ENCODE results near the gene TNFRSF1B. TPM values are rescaled to one million over a fixed set of nuclear protein-coding genes. Genes with fewer than 3 reads are reported as not detected.

TNFRSF1B gene
- 13.7 TPM for total RNA-seq
- long read RNA-seq, transcript TNFRSF1B-201 (10 exons, 3,683 nt) = major isoform, 29 of 36 reads
- long read RNA-seq, partial matches to known transcripts = 7 of 36 reads
- long read RNA-seq, other reads (novel, unspliced or antisense) = 0 of 36 reads

DNA sequence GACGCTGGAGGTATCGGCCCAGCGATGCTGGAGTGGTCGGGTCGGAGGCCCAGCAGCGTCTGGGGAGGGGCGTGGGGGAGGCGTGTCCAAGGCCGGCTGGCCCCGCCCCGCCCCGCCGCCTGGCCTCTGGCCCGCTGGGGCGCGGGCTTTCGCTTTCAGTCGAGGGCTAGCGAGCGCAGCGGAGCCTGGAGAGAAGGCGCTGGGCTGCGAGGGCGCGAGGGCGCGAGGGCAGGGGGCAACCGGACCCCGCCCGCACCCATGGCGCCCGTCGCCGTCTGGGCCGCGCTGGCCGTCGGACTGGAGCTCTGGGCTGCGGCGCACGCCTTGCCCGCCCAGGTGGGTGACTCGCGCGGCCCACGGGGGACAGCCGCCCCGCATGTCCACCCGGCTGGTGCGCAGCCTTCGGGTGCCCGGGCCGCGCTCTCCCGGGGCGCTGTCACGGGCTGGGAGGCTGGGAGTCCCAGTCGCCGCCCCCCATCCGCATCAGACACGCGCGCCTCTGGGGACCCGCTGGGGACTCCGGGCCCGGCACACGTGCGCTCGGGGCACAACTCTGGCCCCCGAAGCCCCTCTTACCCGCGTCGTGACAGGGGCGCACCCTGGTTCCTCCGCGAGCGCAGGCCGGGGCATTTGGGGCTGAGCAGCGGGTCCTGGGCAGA is at the start of gene TNFRSF1B:
Gene TNFRSF1B, plus strand, starts transcription at position 158 of the 659 bp plus-strand sequence. Its CDS starts 101 bp downstream, at position 259.
- ATAC-seq (ENCODE audit: poor library complexity) = peak; percentile 71
- intact Hi-C loops (cut with DNase I) = no loop called here
- peak; percentile 86 for DNase-seq

DNA sequence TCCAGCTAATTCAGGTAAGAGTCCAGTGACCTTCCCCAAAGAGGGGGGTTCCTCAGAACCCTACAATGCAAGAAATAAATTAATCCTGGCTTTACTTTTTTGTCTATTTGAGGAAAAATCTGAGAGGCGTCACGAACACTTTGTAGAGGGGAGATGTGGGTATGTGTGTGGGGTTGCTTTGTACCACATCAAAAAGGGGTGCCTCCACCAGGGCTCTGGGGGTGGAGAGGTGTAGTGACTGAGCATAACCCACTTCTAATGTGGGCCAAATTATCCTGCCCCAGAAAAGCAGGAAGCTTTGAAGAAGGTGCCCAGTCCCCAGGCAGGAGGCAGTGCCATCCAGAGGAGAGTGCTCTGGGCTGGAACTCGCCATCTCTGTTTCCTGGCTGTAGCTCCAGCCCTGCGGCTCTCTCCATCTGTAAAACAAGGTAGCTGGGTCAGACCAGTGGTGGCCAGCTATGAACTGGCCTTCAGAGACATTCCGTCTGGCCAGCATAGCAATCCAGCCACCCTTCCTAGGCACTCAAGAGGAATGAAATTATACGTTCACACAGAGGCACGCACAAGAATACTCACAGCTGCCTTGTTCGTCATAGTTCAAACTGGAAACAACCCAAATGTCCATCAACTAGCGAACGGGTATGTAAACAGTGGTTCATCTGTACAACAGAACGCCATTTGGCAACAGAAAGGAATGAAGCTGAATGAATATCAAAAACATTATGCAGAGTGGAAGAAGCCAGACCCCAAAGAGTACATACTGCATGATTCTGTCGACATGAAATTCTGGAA is 45.4 kb upstream of the TNFRSF1B start:
- intact Hi-C loops (cut with DNase I) = no loop called here
- ATAC-seq (ENCODE audit: poor library complexity) (no peak), DNase-seq (no peak)

DNA sequence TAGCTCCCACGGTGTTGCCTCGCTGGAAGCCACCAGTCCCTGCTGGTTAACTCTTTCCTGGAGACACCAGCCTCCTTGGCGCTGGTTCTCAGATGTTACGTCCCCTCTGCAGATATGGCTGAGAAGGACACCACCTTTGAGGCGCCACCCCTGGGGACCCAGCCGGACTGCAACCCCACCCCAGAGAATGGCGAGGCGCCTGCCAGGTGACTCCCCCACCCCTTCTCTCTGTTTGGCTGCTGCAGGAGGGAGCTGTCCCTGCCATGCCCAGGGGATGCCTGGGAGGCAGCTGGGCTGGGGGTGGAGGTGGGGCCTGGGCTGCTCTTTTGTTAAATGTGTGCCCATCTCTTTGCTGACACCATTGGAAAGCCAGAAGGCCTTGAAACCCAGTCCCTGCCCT is 43.6 kb upstream of the TNFRSF1B start:
- intact Hi-C loops (cut with DNase I) = no loop called here
- ATAC-seq (ENCODE audit: poor library complexity) = no peak
- DNase-seq = no peak

DNA sequence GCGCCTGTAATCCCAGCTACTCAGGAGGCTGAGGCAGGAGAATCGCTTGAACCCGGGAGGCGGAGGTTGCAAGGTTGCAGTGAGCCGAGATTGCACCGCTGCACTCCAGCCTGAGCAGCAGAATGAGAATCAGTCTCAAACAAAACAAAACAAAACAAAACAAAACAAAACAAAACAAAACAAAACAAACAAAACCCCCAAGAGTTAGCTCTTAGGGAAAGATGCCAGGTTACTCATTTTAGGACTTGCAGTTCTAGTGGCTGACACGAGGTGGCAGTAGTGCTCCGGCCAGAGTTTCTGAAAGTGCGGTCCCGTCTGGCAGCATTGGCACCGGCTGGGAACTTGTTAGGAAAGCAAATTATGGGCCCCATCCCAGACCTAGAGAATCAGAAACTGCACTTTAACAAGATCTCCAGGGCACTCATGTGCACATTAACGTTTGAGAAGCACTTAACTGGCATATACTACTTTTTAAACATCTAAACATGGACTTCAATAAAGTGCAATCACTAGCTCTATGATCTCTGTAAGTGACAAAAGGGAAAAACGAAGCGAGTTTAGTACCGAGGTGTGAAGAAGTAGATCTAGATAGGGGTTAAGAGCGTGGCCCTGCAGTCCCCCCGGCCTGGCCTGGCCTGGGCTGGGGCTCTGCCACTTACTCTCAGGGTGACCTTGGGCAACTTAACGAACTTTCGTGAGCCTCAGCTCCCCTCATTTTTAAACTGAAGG is 41.9 kb upstream of the TNFRSF1B start:
- intact Hi-C loops (cut with DNase I) = loop anchor here (1.0 kb wide), 1 partner anchor 84 kb away; no protein-coding TSS in a partner anchor
- ATAC-seq (ENCODE audit: poor library complexity) (peak; percentile 87), DNase-seq (peak; percentile 90)

DNA sequence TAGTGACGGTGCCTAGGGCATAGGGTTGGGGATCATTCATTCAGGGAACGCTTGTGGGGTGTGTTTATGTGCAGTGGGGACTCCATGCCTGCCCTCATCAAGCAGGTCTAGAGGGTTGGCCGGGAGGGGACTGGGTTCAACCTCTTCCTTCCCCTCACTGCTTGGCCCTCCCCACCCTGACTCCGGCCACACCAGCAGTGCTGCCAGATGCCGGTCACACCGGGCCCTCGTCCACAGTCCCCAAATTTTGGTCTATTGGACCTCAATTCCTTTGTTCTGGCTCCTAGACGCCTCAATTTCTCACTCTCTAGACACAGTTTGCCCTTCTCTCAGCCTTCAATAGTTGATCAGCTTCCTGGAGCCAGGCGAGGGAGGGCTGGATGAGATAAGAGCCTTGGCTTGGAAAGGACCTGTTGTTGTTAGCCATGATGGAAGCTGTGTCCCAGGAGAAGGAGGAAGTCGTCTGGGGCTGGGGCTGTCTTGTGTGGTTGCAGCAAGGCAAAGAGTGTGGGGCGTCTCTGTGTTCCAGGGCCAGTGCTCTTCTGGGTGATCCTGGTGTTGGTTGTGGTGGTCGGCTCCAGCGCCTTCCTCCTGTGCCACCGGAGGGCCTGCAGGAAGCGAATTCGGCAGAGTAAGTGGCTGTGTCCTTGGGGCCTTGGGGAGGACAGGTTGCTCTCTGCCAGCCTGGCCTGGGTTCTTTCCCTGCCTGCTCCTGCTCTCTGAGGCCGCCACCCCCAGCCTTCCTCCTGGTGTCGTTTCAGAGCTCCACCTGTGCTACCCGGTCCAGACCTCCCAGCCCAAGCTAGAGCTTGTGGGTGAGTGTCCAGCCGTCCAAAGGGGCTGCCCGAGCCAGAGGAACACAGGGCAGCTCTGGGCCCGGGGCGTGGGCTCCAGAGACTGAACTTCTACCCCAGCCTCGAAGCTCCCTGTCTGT is 41.1 kb upstream of the TNFRSF1B start:
- intact Hi-C loops (cut with DNase I) = no loop called here
- DNase-seq = no peak
- ATAC-seq (ENCODE audit: poor library complexity) = peak; percentile 62

DNA sequence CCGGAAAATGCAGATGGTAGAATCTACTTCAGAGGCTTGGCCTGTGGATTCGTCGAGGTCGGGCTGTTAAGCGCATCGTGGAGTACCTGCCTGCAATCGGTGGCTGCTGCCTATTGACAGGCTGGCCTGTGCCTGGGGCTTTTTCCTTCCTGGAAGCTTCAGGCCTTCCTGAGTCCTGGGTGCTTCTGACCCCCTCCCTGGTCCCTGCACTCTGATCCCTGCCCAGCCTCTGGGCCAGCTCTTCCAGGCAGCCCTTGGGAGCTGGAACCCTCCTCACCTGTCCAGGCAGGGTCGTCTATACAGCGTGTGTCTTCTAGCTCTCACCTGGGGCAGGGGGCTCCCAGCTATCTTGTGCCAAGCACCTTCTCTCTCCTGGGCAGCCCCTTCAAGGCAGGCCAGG is 40.0 kb upstream of the TNFRSF1B start:
- DNase-seq (no peak), ATAC-seq (ENCODE audit: poor library complexity) (no peak)
- intact Hi-C loops (cut with DNase I) = no loop called here

DNA sequence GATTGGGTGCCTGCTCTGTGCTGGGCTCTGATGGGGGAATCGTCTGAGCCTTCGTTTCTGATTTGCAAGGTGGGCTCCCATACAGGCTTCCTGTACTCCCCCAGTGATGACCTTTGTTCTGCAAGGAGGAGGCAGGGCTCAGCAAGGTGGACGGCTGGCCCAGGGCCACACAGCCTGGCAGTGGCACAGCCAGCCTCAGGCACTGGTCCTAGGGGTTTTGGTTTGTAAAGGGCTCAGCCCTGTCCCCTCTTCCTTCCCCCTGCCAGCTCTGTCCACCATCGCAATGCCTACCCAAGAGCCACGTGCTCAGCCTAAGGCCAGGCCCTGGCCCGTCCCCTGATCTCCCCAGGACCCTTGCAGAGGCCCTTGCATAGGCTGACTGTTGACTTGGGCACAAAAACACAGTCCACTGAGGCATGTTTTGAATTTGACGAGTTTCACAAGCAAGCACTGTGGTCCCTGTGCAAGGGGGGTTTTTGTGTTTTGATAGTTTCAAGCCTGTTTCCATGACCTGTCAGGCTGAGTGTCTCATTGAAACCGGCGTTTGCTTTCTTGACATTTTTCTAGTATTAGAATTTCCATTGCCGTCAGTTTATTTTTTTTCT is 39.5 kb upstream of the TNFRSF1B start:
- DNase-seq (no peak), ATAC-seq (ENCODE audit: poor library complexity) (no peak)
- intact Hi-C loops (cut with DNase I) = no loop called here

DNA sequence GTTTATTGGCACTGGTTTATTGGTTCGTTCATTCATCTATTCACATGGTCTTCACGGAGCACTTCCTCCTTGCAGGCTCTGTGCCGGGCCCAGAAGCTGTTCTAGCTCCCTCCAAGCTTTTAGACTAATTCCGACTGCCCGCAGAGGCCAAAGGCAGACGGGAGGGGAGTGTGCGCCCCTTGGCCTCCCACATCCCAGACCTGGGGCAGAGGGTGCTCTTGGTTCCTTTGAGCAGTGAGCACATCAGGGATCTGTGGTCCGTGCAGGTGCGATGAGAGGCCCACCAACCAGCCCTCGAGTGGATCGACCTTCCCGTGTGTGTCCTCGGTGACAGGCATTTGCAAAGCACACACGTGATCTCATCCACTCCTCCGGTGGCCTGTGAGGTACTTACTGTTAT is 38.7 kb upstream of the TNFRSF1B start:
- no peak for ATAC-seq (ENCODE audit: poor library complexity)
- no peak for DNase-seq
- intact Hi-C loops (cut with DNase I) = no loop called here

DNA sequence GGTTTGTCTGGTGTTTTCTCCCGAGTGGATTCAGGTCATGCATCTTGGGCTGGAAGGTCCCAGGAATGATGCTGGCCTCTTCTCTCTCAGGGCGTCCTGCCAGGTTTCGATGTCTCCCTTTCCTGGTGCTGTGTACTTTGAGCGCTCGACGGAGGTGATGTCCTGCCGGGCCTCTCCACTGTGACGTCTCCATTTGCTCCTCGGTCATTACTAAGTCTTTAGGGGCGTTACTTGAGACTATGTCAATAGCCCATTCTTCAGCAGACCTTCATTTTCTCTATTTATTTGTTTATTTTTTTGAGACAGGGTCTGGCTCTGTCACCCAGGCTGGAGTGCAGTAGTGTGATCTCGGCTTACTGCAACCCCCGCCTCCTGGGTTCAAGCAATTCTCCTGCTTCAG is 37.2 kb upstream of the TNFRSF1B start:
- DNase-seq = no peak
- intact Hi-C loops (cut with DNase I) = no loop called here
- no peak for ATAC-seq (ENCODE audit: poor library complexity)

DNA sequence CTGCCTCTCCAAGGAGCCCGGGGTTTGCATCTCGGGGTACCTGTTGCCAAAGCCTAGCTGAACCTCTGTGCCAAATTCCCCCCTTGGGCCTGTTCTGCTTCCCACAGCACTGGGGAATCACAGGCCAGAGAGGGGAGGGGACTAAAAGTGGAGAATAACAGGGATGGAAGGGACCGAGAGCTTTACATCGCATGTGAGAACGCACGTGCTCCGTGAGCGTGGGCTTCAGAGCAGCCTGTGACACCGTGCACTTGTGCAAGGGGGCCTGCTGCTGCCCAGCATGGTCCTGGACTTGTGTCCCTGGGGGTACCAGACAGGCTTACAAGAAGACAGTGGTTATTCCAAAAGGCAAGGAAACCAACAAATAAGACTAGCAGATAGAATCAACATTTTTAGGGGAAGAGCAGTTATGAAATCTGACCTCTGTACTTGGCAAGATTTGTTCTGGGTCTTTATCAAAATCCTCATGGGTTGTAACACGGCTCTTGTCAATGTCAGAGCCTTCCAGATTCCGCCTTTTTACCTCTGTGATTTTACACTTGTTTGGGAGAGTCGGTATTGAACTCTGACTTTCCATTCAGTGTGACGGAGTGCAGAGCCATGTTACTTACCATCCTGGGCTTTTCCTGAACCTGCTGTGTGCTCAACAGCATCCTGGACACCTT is 36.2 kb upstream of the TNFRSF1B start:
- DNase-seq = no peak
- no peak for ATAC-seq (ENCODE audit: poor library complexity)
- intact Hi-C loops (cut with DNase I) = no loop called here

DNA sequence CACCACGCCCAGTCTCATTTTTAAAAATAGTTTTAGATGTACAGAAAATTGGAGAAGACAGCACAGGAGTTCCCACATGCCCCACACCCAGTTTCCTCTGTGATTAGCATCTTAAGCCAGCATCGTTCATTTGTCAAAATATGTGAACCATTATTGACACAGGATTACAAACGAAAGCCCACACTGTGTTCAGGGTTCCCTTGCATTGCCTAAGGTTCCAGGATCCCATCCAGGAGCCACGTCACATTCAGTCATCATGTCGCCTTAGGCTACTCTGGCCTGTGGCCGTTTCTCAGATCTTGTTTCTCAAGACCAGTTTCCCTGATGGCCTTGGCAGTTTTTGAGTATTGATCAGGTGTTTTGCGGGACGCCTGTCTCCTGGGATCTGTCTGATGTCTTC is 34.7 kb upstream of the TNFRSF1B start:
- DNase-seq = no peak
- intact Hi-C loops (cut with DNase I) = no loop called here
- peak; percentile 28 for ATAC-seq (ENCODE audit: poor library complexity)

DNA sequence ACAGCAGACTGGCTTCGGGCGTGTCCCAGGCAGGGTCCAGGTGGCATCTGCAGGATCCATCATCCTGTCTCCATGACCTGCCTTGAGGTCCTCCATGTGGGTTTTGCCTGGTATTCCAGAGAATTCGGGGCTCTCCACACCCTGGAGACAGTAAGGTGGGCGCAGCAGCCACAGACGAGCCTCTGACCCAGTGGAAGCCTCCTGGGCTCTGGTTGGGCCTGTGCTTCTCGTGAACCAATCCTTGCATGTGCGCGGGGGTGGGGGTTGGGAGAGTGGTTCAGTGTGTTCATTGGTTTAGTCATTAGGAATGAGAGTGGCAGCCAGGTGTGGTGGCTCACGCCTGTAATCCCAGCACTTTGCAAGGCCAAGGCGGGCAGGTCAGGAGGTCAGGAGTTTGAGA is 32.1 kb upstream of the TNFRSF1B start:
- ATAC-seq (ENCODE audit: poor library complexity) (no peak), DNase-seq (no peak)
- intact Hi-C loops (cut with DNase I) = no loop called here

DNA sequence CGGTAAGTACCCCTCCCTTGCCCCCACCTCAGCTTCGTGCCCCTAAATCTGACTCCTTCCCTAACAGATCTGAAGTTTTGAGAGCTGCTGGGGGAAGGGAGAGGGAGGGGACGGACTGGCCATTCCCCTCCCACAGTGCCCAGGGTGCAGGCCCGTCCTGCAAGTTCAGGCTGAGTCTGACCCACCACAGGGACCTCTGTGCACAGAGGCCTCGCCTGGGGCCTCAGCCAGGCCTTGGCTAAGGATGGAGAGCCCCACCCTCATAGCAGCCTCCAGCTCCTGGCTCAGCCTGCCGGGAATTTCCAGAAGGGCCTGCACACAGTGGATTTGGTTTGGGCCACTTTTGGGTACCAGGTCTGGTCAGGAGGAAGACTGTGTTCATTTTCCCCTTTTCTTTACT is 31.2 kb upstream of the TNFRSF1B start:
- ATAC-seq (ENCODE audit: poor library complexity) (peak; percentile 71), DNase-seq (peak; percentile 84)
- intact Hi-C loops (cut with DNase I) = no loop called here

DNA sequence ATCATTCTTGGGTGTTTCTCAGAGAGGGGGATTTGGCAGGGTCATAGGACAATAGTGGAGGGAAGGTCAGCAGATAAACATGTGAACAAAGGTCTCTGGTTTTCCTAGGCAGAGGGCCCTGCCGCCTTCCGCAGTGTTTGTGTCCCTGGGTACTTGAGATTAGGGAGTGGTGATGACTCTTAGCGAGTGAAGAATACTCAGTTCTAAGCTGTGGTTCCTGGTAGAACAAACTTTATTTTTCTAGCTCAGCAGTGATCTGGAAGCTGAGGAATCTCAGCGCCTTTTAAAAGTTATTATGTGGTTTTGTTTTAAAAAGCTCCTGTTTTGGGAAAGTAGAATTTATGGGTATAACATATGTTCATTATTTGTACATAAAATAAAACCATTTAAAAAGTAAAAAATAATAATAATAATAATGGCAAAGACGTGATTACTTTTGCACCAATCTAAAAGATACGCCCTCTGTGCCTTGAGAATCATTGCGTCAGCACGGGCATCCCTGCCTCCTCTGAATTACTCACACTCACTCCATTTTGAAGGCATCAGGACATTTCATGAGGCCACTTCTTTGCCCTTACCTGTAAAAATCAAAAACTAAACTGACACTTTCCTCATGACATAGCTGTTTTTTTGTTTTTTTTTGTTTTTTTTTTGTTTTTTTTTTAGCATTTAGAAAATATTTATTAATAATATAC is 29.7 kb upstream of the TNFRSF1B start:
- DNase-seq (no peak), ATAC-seq (ENCODE audit: poor library complexity) (no peak)
- intact Hi-C loops (cut with DNase I) = no loop called here

DNA sequence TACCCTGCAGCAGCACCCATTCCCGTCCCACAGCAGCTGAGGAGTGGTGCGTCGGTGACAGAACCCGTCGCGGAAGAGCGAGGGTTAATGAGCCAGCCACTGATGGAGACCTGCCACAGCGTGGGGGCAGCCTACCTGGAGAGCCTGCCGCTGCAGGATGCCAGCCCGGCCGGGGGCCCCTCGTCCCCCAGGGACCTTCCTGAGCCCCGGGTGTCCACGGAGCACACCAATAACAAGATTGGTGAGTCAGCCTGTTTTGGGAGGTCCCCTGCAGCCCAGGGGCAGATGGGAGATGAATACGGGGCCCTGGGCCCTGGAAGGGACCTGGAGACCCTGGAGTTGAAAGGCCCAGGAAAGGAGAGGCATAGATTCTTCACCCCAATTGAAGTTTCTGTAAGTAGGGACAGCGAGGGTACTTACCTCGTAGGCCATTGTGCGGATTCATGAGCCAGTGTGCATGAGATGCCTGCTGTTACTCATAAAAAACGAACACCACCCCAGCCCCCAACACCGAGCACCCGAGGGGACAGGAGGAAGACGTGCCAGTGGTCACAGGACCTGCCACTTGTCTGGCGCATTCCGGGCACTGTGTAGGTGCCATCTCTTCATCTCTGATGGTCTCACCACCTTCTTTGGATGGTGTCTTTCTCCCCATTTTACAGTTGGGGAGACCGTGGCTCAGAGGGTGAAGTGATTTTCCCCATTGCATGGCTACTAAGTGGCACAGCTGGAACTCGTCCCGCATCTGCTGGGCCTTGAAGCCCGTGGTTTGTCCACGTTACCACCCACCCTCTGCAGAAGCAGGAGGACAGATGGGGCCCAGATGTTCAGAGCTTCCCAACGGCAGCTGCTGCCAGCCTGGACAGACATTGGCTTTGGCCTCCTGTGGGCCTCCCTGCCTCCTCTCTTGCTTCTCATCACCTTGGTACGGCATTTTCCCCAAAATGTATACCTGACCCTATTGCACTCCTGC is 28.3 kb upstream of the TNFRSF1B start:
- ATAC-seq (ENCODE audit: poor library complexity) = no peak
- DNase-seq = no peak
- intact Hi-C loops (cut with DNase I) = no loop called here

DNA sequence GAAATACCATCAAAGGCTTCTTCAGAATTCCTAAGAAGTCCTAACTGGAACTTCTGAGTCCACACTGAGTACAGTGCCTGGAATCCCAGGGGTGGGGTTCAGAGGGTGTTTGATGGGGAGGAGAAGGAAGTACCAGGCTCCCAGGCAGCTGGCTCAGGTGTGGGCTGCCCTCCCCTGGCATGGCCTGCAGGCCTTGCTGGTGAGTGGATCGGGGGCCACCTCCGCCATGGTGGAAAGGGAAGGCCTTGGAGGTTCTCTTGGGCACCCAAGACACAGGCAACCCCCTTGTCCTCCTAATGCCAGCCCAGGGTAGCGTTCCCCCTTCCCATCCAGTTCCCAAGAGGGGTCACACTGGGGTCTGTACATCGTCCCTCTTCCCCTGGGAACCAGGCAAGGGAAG is 26.8 kb upstream of the TNFRSF1B start:
- intact Hi-C loops (cut with DNase I) = no loop called here
- DNase-seq (no peak), ATAC-seq (ENCODE audit: poor library complexity) (no peak)
